ENCODE results near the gene TAOK3.
A peak's percentile ranks its signal among the peaks of the same experiment; 100 is the strongest.
"Not testable (repeated sequence)": the region's sequence is repeated elsewhere in the genome, so short reads cannot be mapped to it uniquely, and the experiment has no call there.

The TAOK3 gene

GRCh38 chr12:118129436-118129835 is 243.3 kb downstream of the TAOK3 start:
- not testable (repeated sequence) for H3K4me3 ChIP-seq (ENCODE audit: low read length); DNase-seq (ENCODE audit: low read depth); H3K4me1 ChIP-seq (ENCODE audit: control insufficient read depth, insufficient read depth, low read length); H3K9me3 ChIP-seq (ENCODE audit: control insufficient read depth, low read length); H3K9ac ChIP-seq (ENCODE audit: low read length); H3K27me3 ChIP-seq (replicated peaks; ENCODE audit: control insufficient read depth, insufficient read depth, low read length); H3K36me3 ChIP-seq (ENCODE audit: control insufficient read depth, insufficient read depth, low read length, severe bottlenecking)

GRCh38 chr12:118127867-118128266 is 244.8 kb downstream of the TAOK3 start:
- no peak for DNase-seq (ENCODE audit: low read depth)
- no peak overlapping the region for H3K4me3 ChIP-seq (ENCODE audit: low read length)
- peaks cover 6% of the 10 kb centered on the region for H3K4me1 ChIP-seq (ENCODE audit: control insufficient read depth, insufficient read depth, low read length)
- H3K36me3 ChIP-seq (ENCODE audit: control insufficient read depth, insufficient read depth, low read length, severe bottlenecking), result no peaks in the 10 kb centered on the region
- no peaks in the 10 kb centered on the region for H3K9me3 ChIP-seq (ENCODE audit: control insufficient read depth, low read length)
- H3K27me3 ChIP-seq (replicated peaks; ENCODE audit: control insufficient read depth, insufficient read depth, low read length), result no peaks in the 10 kb centered on the region
- no peak overlapping the region for H3K9ac ChIP-seq (ENCODE audit: low read length)

DNA sequence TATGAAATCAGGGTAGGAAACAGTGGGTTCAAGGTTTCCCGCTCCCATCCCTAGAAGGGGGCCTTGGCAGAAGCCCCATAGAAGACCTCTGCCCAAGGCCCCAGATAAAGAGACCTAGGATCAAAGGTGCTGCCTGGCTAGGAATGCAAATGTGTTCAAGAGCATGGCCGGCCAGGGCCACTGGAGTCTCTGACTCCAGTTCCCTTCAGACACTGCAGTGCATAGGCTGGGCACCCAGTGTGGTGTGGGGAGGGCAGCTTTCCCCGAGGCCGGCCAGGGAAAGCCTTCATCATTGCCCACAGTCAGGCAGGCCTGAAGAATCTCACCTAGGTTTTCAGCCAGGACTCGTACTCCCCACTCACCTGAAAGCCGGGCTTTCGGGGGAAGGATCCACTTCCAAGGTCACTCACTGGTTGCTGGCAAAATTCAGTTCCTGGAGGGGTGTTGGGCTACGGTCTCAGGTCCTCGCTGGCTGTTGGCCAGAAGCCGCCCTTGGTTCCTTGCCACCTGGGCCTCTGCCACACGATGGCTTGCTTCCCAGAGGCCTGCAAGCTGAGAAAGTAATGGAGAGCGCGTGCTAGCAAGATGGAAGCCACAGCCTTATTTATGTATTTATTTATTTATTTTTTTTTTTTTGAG is 246.5 kb downstream of the TAOK3 start:
- DNase-seq (ENCODE audit: low read depth), result no peak
- Histone ChIP-seq H3K9me3 (ENCODE audit: control insufficient read depth, low read length) (no peaks in the 10 kb centered on the region), H3K4me1 (ENCODE audit: control insufficient read depth, insufficient read depth, low read length) (peaks cover under 1% of the 10 kb centered on the region), H3K9ac (ENCODE audit: low read length) (no peak overlapping the region), H3K4me3 (ENCODE audit: low read length) (no peak overlapping the region), H3K27me3 (replicated peaks; ENCODE audit: control insufficient read depth, insufficient read depth, low read length) (no peaks in the 10 kb centered on the region), H3K36me3 (ENCODE audit: control insufficient read depth, insufficient read depth, low read length, severe bottlenecking) (no peaks in the 10 kb centered on the region)

GRCh38 chr12:118125743-118126118 is 247.0 kb downstream of the TAOK3 start:
- Histone ChIP-seq H3K27me3 (replicated peaks; ENCODE audit: control insufficient read depth, insufficient read depth, low read length) (no peaks in the 10 kb centered on the region), H3K4me1 (ENCODE audit: control insufficient read depth, insufficient read depth, low read length) (peaks cover 4% of the 10 kb centered on the region), H3K4me3 (ENCODE audit: low read length) (no peak overlapping the region), H3K9me3 (ENCODE audit: control insufficient read depth, low read length) (no peaks in the 10 kb centered on the region), H3K9ac (ENCODE audit: low read length) (no peak overlapping the region), H3K36me3 (ENCODE audit: control insufficient read depth, insufficient read depth, low read length, severe bottlenecking) (no peaks in the 10 kb centered on the region)
- no peak for DNase-seq (ENCODE audit: low read depth)

- Histone ChIP-seq H3K36me3 (ENCODE audit: control insufficient read depth, insufficient read depth, low read length, severe bottlenecking) (no peaks in the 10 kb centered on the region), H3K4me3 (ENCODE audit: low read length) (no peak overlapping the region), H3K9ac (ENCODE audit: low read length) (no peak overlapping the region), H3K9me3 (ENCODE audit: control insufficient read depth, low read length) (no peaks in the 10 kb centered on the region), H3K27me3 (replicated peaks; ENCODE audit: control insufficient read depth, insufficient read depth, low read length) (no peaks in the 10 kb centered on the region), H3K4me1 (ENCODE audit: control insufficient read depth, insufficient read depth, low read length) (peaks cover 6% of the 10 kb centered on the region)
- DNase-seq (ENCODE audit: low read depth), result no peak
Observed at GRCh38 chr12:118124333-118124874, 248.3 kb downstream of the TAOK3 start.

DNA sequence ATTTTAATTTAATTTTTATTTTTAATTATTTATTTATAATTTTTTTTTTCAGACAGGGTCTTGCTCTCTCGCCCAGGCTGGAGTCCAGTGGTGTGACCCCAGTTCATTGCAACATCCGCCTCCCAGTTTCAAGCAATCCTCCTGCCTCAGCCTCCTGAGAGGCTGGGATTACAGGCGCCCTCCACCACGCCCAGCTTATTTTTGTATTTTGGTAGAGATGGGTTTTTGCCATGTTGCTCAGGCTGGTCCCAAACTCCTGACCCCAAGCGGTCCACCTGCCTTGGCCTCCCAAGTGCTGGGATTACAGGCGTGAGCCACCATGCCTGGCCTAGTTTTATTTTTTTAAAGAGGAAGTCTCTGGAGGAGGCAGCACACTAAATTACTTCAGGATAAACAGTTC is 250.4 kb downstream of the TAOK3 start:
- no peak overlapping the region for H3K9ac ChIP-seq (ENCODE audit: low read length)
- peaks cover under 1% of the 10 kb centered on the region for H3K36me3 ChIP-seq (ENCODE audit: control insufficient read depth, insufficient read depth, low read length, severe bottlenecking)
- peaks cover 6% of the 10 kb centered on the region for H3K4me1 ChIP-seq (ENCODE audit: control insufficient read depth, insufficient read depth, low read length)
- H3K9me3 ChIP-seq (ENCODE audit: control insufficient read depth, low read length), result no peaks in the 10 kb centered on the region
- H3K27me3 ChIP-seq (replicated peaks; ENCODE audit: control insufficient read depth, insufficient read depth, low read length), result no peaks in the 10 kb centered on the region
- no peak for DNase-seq (ENCODE audit: low read depth)
- H3K4me3 ChIP-seq (ENCODE audit: low read length), result no peak overlapping the region

- peak; percentile 83 for DNase-seq (ENCODE audit: low read depth)
- no peaks in the 10 kb centered on the region for H3K9me3 ChIP-seq (ENCODE audit: control insufficient read depth, low read length)
- no peak overlapping the region for H3K4me3 ChIP-seq (ENCODE audit: low read length)
- H3K36me3 ChIP-seq (ENCODE audit: control insufficient read depth, insufficient read depth, low read length, severe bottlenecking), result peaks cover 7% of the 10 kb centered on the region
- no peaks in the 10 kb centered on the region for H3K27me3 ChIP-seq (replicated peaks; ENCODE audit: control insufficient read depth, insufficient read depth, low read length)
- H3K4me1 ChIP-seq (ENCODE audit: control insufficient read depth, insufficient read depth, low read length), result peaks cover 6% of the 10 kb centered on the region
- peak overlapping the region; percentile 64 for H3K9ac ChIP-seq (ENCODE audit: low read length)
Observed at GRCh38 chr12:118120579-118121363, 251.9 kb downstream of the TAOK3 start.

DNA sequence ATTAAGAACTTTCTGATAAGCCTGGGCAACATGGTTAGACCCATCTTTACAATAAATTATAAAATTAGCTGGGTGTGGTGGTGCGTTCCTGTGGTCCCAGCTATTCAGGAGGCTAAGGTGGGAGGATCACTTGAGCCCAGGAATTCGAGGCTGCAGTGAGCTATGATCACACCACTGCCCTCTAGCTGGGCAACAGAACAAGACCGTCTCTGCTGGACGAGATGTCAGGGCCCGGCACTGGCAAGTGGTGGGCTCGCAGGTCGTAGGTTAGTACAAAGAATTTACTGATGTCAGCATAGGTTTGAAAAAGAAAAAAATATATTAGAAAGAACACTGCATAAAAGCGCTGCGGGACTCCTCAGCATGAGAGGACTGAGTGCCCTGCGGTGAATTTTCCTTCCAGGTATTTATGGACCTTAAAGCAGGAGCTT is 253.2 kb downstream of the TAOK3 start:
- peaks cover 7% of the 10 kb centered on the region for H3K36me3 ChIP-seq (ENCODE audit: control insufficient read depth, insufficient read depth, low read length, severe bottlenecking)
- H3K4me1 ChIP-seq (ENCODE audit: control insufficient read depth, insufficient read depth, low read length), result peaks cover 6% of the 10 kb centered on the region
- H3K9ac ChIP-seq (ENCODE audit: low read length), result no peak overlapping the region
- H3K4me3 ChIP-seq (ENCODE audit: low read length), result no peak overlapping the region
- no peak for DNase-seq (ENCODE audit: low read depth)
- peaks cover 5% of the 10 kb centered on the region for H3K9me3 ChIP-seq (ENCODE audit: control insufficient read depth, low read length)
- H3K27me3 ChIP-seq (replicated peaks; ENCODE audit: control insufficient read depth, insufficient read depth, low read length), result no peaks in the 10 kb centered on the region

- Histone ChIP-seq H3K4me3 (ENCODE audit: low read length) (no peak overlapping the region), H3K9me3 (ENCODE audit: control insufficient read depth, low read length) (no peaks in the 10 kb centered on the region), H3K4me1 (ENCODE audit: control insufficient read depth, insufficient read depth, low read length) (no peaks in the 10 kb centered on the region), H3K36me3 (ENCODE audit: control insufficient read depth, insufficient read depth, low read length, severe bottlenecking) (no peaks in the 10 kb centered on the region), H3K27me3 (replicated peaks; ENCODE audit: control insufficient read depth, insufficient read depth, low read length) (no peaks in the 10 kb centered on the region), H3K9ac (ENCODE audit: low read length) (no peak overlapping the region)
- DNase-seq (ENCODE audit: low read depth), result no peak
Observed at GRCh38 chr12:118109088-118109487, 263.6 kb downstream of the TAOK3 start.

DNA sequence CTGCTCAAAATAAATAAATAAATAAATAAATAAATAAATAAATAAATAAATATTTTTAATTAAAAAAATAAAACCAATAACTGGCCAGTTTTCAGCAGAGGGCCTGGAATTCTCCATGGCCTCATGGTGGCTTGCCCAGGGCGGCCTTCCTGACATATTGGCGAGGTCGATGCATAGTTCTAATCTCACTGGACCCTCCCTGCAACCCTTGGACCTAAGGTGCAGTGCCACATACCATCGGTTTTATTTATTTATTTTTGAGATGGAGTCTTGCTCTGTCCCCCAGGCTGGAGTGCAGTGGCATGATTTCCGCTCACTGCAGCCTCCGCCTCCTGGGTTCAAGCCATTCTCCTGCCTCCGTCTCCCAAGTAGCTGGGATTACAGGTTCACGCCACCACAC is 265.0 kb downstream of the TAOK3 start:
- no peak overlapping the region for H3K9ac ChIP-seq (ENCODE audit: low read length)
- peaks cover 4% of the 10 kb centered on the region for H3K4me1 ChIP-seq (ENCODE audit: control insufficient read depth, insufficient read depth, low read length)
- H3K4me3 ChIP-seq (ENCODE audit: low read length), result no peak overlapping the region
- no peaks in the 10 kb centered on the region for H3K27me3 ChIP-seq (replicated peaks; ENCODE audit: control insufficient read depth, insufficient read depth, low read length)
- DNase-seq (ENCODE audit: low read depth), result no peak
- H3K9me3 ChIP-seq (ENCODE audit: control insufficient read depth, low read length), result no peaks in the 10 kb centered on the region
- H3K36me3 ChIP-seq (ENCODE audit: control insufficient read depth, insufficient read depth, low read length, severe bottlenecking), result no peaks in the 10 kb centered on the region

- Histone ChIP-seq H3K9me3 (ENCODE audit: control insufficient read depth, low read length) (no peaks in the 10 kb centered on the region), H3K36me3 (ENCODE audit: control insufficient read depth, insufficient read depth, low read length, severe bottlenecking) (no peaks in the 10 kb centered on the region), H3K27me3 (replicated peaks; ENCODE audit: control insufficient read depth, insufficient read depth, low read length) (no peaks in the 10 kb centered on the region), H3K4me1 (ENCODE audit: control insufficient read depth, insufficient read depth, low read length) (peaks cover 4% of the 10 kb centered on the region), H3K4me3 (ENCODE audit: low read length) (no peak overlapping the region), H3K9ac (ENCODE audit: low read length) (no peak overlapping the region)
- no peak for DNase-seq (ENCODE audit: low read depth)
Observed at GRCh38 chr12:118107011-118107410, 265.7 kb downstream of the TAOK3 start.
